T-cell (primary cell): ENCODE results near the gene ZBTB18. TPM values are rescaled to one million over a fixed set of nuclear protein-coding genes. Genes with fewer than 3 reads are reported as not detected.

ENCODE experiments used
- ATAC-seq, 4 experiments: fragments of 200-7000 bp in 3 of 4; fragments of 150-1000 bp in 1 of 4; cut with Tn5 transposase; replicated peaks in 1 of 4; 1 replicate in 3 of 4; 2 replicates in 1 of 4; pipeline ENCODE4 v1.10.0; 2021; ENCODE audit warnings: moderate library complexity in 3 of 4, mild to moderate bottlenecking in 2 of 4, moderate number of reproducible peaks in 1 of 4
- CTCF ChIA-PET, 2 donors: fragments of 300-600 bp; sonication (Branson Sonifier 250); formaldehyde crosslinking; loops; one replicate each; lab custom pipeline; 2022; ENCODE audit warnings: antibody characterized with exemption in 2 of 2; lab: Charles Lee
- POLR2A ChIA-PET, 2 donors: fragments of 300-600 bp; sonication (Branson Sonifier 250); formaldehyde crosslinking; loops; one replicate each; lab custom pipeline; 2022; ENCODE audit warnings: antibody characterized with exemption in 2 of 2; lab: Charles Lee
- DNase-seq, 35 experiments: peaks; one replicate each; pipeline versions ENCODE4 v3.0.0 to v3.0.0-alpha.2; 2013 to 2023
- H3K27ac ChIP-seq: one replicate; pipeline ENCODE4 v1.5.1; 2013; ENCODE audit warnings: low read length
- H3K27me3 ChIP-seq, 2 experiments: replicated peaks in 1 of 2; 1 replicate in 1 of 2; 2 replicates in 1 of 2; pipeline versions ENCODE4 v1.6.1 to v1.7.0; 2013; ENCODE audit warnings: low read length in 1 of 2, mixed read lengths in 1 of 2; ENCODE audit not compliant: control insufficient read depth in 2 of 2, insufficient read depth in 2 of 2; ENCODE audit errors: extremely low read depth in 1 of 2
- H3K36me3 ChIP-seq, 2 donors: 1 replicate in 1 of 2; 2 replicates in 1 of 2; pipeline versions ENCODE4 v1.6.1 to v1.7.0; 2013; ENCODE audit warnings: low read length in 1 of 2; ENCODE audit not compliant: control insufficient read depth in 2 of 2, insufficient read depth in 1 of 2; ENCODE audit errors: extremely low read depth in 1 of 2
- H3K4me1 ChIP-seq, 2 experiments: 1 replicate in 1 of 2; 2 replicates in 1 of 2; pipeline versions ENCODE4 v1.6.1 to v1.7.0; 2013; ENCODE audit warnings: low read length in 2 of 2, mixed read lengths in 1 of 2; ENCODE audit not compliant: insufficient read depth in 2 of 2, control insufficient read depth in 1 of 2; ENCODE audit errors: extremely low read depth in 1 of 2
- H3K4me3 ChIP-seq, 2 donors: 1 replicate in 1 of 2; 2 replicates in 1 of 2; pipeline versions ENCODE4 v1.5.1 to v1.7.0; 2013; ENCODE audit warnings: mild to moderate bottlenecking in 2 of 2, low read length in 1 of 2, moderate library complexity in 1 of 2; ENCODE audit not compliant: control insufficient read depth in 1 of 2; ENCODE audit errors: extremely low read depth in 1 of 2
- H3K9me3 ChIP-seq: 2 replicates; pipeline ENCODE4 v1.7.0; 2013
- H3K27ac Mint-ChIP-seq, 2 donors: one replicate each; pipeline ENCODE4 v1.8.0; 2020 to 2021; ENCODE audit warnings: mild to moderate bottlenecking in 2 of 2, mixed read lengths in 2 of 2
- H3K27me3 Mint-ChIP-seq, 2 donors: one replicate each; pipeline ENCODE4 v1.8.0; 2021 to 2022; ENCODE audit warnings: mixed read lengths in 2 of 2
- H3K36me3 Mint-ChIP-seq: one replicate; pipeline ENCODE4 v1.8.0; 2021; ENCODE audit warnings: mixed read lengths
- H3K4me1 Mint-ChIP-seq, 3 donors: one replicate each; pipeline ENCODE4 v1.8.0; 2020 to 2022; ENCODE audit warnings: mixed read lengths in 3 of 3, mild to moderate bottlenecking in 1 of 3
- H3K4me3 Mint-ChIP-seq, 3 donors: one replicate each; pipeline ENCODE4 v1.8.0; 2020 to 2022; ENCODE audit warnings: mild to moderate bottlenecking in 3 of 3, mixed read lengths in 3 of 3, moderate library complexity in 3 of 3
- H3K9me3 Mint-ChIP-seq, 3 donors: one replicate each; pipeline ENCODE4 v1.8.0; 2020 to 2022; ENCODE audit warnings: mixed read lengths in 3 of 3
- WGBS: methylation state at CpG from one replicate; pipeline ENCODE4 v1.1.5; 2013; ENCODE audit warnings: missing lambda C conversion rate; ENCODE audit not compliant: insufficient coverage; 5-methylcytosine and 5-hydroxymethylcytosine counted together
- total RNA-seq, 35 experiments: library from RNA in 6 of 35; stranded (reverse) in 6 of 35; fragments of 120-200 nt in 1 of 35; gene quantifications; one replicate each; pipeline versions ENCODE4 v1.2.1 to v1.2.4 and lab custom pipeline; 2013 to 2026

The ZBTB18 gene
- total RNA-seq, 5 donors from 2014 or later (not counting 1 experiment from before 2014, with no cell fraction given), result 41.2 to 58.4 (median 52.4) TPM

DNA sequence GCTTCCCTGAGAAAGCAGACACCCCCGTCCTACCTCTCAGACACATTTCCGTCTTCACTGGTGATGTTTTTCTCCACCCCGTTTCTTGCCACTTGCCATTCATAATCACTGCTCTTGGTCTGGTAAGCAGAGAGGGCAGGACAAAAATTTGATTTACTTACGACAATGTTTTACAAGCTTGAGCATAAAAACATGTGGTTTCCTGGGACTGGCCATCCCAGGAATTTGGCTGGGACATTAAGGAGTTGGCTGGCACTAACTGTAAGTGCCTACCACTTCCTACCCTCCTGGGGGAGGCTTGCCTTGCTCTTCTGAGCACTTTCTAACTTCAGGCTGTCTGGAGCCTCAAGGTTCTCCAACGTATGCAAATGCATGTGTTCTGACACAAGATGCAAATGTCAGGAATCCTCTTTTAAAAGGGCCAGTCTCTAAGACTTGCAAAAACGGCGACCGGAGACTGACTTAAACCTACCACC, 24.2 kb downstream of the ZBTB18 start:
- no peaks in the 10 kb centered on the region for H3K9me3 ChIP-seq
- POLR2A ChIA-PET, result interaction anchor here (0.6 to 1.5 kb wide), 15 partner anchors 10 to 247 kb away, joined by 3 to 36 read pairs (median 3); partner anchors contain the start of gene ZBTB18 (in 2 of the 2)
- no peaks in the 10 kb centered on the region for H3K36me3 Mint-ChIP-seq
- peak overlapping the region; percentile 95 to 99 for H3K27ac Mint-ChIP-seq
- CTCF ChIA-PET, result interaction anchor here (0.6 to 1.4 kb wide), 12 partner anchors 10 to 654 kb away, joined by 3 to 22 read pairs (median 3); no protein-coding TSS in a partner anchor
- peak; percentile 55 to 65 (median 58) for ATAC-seq
- H3K4me1 Mint-ChIP-seq, result peaks cover 45 to 55% (median 47%) of the 10 kb centered on the region in 3 donors
- H3K4me3 Mint-ChIP-seq, result peak overlapping the region; percentile 72 to 83 (median 77)
- peak in 2 of 35 experiments; percentile 7 to 27 for DNase-seq
- peaks cover 0 to 7% of the 10 kb centered on the region in 2 experiments for H3K27me3 ChIP-seq
- no peaks in the 10 kb centered on the region for H3K9me3 Mint-ChIP-seq
- peak overlapping the region; percentile 71 for H3K27ac ChIP-seq
- no peaks in the 10 kb centered on the region for H3K36me3 ChIP-seq
- WGBS, result 28% methylated on average over 5 of the region's 8 CpGs
- peaks cover 22 to 43% of the 10 kb centered on the region in 2 experiments for H3K4me1 ChIP-seq
- no peaks in the 10 kb centered on the region for H3K27me3 Mint-ChIP-seq
- peak overlapping the region; percentile 20 to 40 for H3K4me3 ChIP-seq

DNA sequence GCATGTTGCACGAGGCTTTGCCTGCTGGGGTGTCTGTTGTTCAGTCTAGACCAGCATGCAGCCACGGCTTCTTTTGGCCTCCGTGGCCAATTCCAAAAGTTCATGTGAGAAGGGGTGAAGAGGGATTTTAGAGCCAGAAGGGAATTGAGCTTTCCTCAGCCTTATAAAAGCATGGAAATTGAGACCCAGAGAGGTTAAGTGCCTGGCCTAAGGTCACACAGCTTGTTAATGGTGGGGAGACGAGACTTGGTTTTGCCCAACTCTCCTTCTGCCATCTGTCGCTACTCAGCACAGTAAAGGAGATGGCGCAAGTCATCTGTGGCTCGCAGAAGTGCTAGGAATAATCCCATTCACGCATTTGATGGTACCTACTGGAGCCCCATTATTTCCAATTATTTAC, 25.7 kb downstream of the ZBTB18 start:
- H3K27me3 Mint-ChIP-seq, result peaks cover 0 to 2% of the 10 kb centered on the region in 2 donors
- no peaks in the 10 kb centered on the region for H3K9me3 ChIP-seq
- H3K36me3 ChIP-seq, result no peaks in the 10 kb centered on the region
- CTCF ChIA-PET, result interaction anchor here (0.8 to 1.1 kb wide), 2 partner anchors 26 to 221 kb away, joined by 3 to 8 read pairs; no protein-coding TSS in a partner anchor
- ATAC-seq (no peak), DNase-seq (no peak)
- 84% methylated on average over 4 of the region's 8 CpGs for WGBS
- H3K9me3 Mint-ChIP-seq, result no peaks in the 10 kb centered on the region
- H3K4me3 Mint-ChIP-seq, result peak overlapping the region in 1 of 3 donors; percentile 77
- no peak overlapping the region for H3K27ac ChIP-seq
- POLR2A ChIA-PET, result no interaction called here
- peaks cover 45 to 55% (median 47%) of the 10 kb centered on the region in 3 donors for H3K4me1 Mint-ChIP-seq
- peak overlapping the region in 1 of 2 donors; percentile 95 for H3K27ac Mint-ChIP-seq
- peaks cover 22 to 43% of the 10 kb centered on the region in 2 experiments for H3K4me1 ChIP-seq
- no peaks in the 10 kb centered on the region for H3K36me3 Mint-ChIP-seq
- H3K4me3 ChIP-seq, result no peak overlapping the region
- H3K27me3 ChIP-seq, result peaks cover 0 to 11% of the 10 kb centered on the region in 2 experiments

DNA sequence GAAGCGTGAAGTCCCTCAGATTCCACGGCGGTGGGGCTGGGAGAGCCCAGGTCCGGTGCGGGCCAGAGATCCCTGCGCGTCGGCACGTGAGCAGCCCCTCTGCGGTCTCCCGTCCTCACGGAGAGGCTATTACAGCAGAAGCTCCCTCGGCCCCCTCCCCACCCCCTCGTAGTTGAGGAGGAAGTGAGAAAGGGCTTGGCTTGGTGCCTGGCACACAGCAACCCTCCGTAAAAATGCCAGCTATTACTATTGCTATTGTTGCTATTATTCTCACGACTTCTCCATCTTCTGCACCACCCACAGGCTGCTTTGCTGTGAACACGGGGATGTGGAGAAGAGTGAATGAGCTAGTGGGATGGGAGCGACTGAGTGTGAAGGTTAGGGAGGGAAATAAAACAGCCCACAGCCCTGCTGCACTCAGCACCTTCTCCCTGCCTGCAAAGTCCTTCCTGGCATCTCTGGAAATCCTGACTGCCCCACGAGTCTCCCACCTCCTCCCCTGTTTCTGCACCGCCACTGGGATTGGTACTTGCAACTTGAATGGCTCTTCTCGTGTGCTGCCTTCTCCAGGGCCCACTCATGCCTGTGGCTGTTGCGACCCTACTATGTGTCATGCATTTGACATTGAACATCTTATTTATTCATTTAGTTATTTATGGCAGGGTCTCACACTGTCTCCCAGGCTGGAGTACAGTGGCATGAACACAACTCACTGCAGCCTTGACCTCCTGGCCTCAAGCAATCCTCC, 26.6 kb downstream of the ZBTB18 start:
- 87% methylated on average over 5 of the region's 22 CpGs for WGBS
- DNase-seq (no peak), ATAC-seq (no peak)
- ChIA-PET POLR2A (no interaction called here), CTCF (no interaction called here)
- no peaks in the 10 kb centered on the region for H3K36me3 Mint-ChIP-seq
- Histone ChIP-seq H3K4me1 (peaks cover 22 to 43% of the 10 kb centered on the region in 2 experiments), H3K27ac (no peak overlapping the region), H3K4me3 (no peak overlapping the region), H3K36me3 (no peaks in the 10 kb centered on the region), H3K27me3 (peaks cover 0 to 20% of the 10 kb centered on the region in 2 experiments), H3K9me3 (no peaks in the 10 kb centered on the region)
- H3K4me3 Mint-ChIP-seq, result peak overlapping the region in 1 of 3 donors; percentile 51
- H3K27me3 Mint-ChIP-seq, result peaks cover 9 to 11% of the 10 kb centered on the region in 2 donors
- no peaks in the 10 kb centered on the region for H3K9me3 Mint-ChIP-seq
- H3K4me1 Mint-ChIP-seq, result peaks cover 44 to 57% (median 45%) of the 10 kb centered on the region in 3 donors
- H3K27ac Mint-ChIP-seq, result peak overlapping the region in 1 of 2 donors; percentile 61

DNA sequence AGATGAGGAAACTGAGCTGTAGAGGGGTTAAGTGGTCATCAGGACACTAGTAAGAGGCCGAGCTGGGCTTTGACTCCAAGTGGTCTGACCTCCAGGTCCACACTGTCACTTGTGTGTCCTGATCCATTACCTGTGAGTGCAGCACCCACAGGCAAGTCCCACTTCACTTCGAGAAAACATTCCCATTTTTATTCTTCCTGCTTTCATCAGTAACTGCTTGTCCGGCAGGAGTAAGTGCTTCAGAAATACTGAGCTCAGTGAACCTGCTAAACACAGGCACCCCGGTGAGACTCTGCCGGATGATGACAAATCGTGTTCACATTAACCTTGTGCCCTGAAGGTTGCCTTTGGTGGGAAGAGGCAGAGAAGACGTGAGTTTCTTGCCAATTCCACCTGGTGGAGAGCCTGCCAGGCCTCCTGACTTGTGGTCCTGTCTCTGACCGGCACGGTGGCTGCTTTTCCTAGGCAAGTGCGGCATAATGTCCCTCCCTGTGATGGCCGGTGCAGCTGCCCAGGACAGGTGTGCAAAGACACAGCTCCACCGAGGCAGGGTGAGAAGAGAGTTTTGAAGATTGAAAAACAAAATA, 29.4 kb downstream of the ZBTB18 start:
- Histone ChIP-seq H3K9me3 (no peaks in the 10 kb centered on the region), H3K27me3 (peaks cover 0 to 29% of the 10 kb centered on the region in 2 experiments), H3K27ac (no peak overlapping the region), H3K4me1 (peaks cover 13 to 23% of the 10 kb centered on the region in 2 experiments), H3K4me3 (no peak overlapping the region), H3K36me3 (no peaks in the 10 kb centered on the region)
- POLR2A ChIA-PET, result interaction anchor here in 1 of 2 donors (0.7 kb wide), 1 partner anchor 29 kb away, joined by 3 read pairs; no protein-coding TSS in a partner anchor
- DNase-seq (no peak), ATAC-seq (no peak)
- 72% methylated on average over 8 of the region's 12 CpGs for WGBS
- CTCF ChIA-PET, result interaction anchor here in 1 of 2 donors (0.7 kb wide), 1 partner anchor 699 kb away, joined by 3 read pairs; no protein-coding TSS in a partner anchor
- H3K36me3 Mint-ChIP-seq, result no peaks in the 10 kb centered on the region
- H3K4me3 Mint-ChIP-seq, result no peak overlapping the region
- H3K27ac Mint-ChIP-seq, result peak overlapping the region in 1 of 2 donors; percentile 9
- H3K27me3 Mint-ChIP-seq, result peaks cover 14 to 20% of the 10 kb centered on the region in 2 donors
- H3K4me1 Mint-ChIP-seq, result peaks cover 23 to 39% (median 25%) of the 10 kb centered on the region in 3 donors
- H3K9me3 Mint-ChIP-seq, result no peaks in the 10 kb centered on the region

DNA sequence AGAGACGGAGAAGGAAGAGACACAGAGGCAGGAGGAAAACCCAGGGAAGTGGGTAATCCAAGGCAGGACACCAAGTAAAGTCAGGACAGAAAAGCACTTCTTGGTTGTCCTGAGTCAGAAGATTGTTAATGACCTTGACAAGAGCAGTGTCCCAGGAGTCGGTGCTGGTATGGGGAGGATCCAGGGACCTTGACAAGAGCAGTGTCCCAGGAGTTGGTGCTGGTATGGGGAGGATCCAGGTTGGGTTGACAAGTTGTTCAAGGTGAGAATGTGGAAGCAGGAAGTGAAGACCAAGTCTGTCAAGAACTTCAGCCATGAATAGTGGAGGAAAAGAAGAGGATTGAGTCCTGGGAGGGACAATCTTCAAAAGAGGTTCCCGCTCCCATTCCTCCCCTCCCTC, 31.9 kb downstream of the ZBTB18 start:
- Mint-ChIP-seq H3K9me3 (no peaks in the 10 kb centered on the region), H3K4me3 (no peak overlapping the region), H3K27ac (no peak overlapping the region), H3K27me3 (peaks cover 14 to 26% of the 10 kb centered on the region in 2 donors), H3K36me3 (peaks cover 3% of the 10 kb centered on the region), H3K4me1 (peaks cover under 1 to 17% (median 3%) of the 10 kb centered on the region in 3 donors)
- 100% methylated on average over 2 of the region's 3 CpGs for WGBS
- DNase-seq (no peak), ATAC-seq (no peak)
- Histone ChIP-seq H3K27me3 (peaks cover 0 to 28% of the 10 kb centered on the region in 2 experiments), H3K9me3 (no peaks in the 10 kb centered on the region), H3K36me3 (no peaks in the 10 kb centered on the region), H3K4me3 (no peak overlapping the region), H3K27ac (no peak overlapping the region), H3K4me1 (peaks cover 0 to 1% of the 10 kb centered on the region in 2 experiments)
- POLR2A ChIA-PET, result interaction anchor here in 1 of 2 donors (0.6 kb wide), 1 partner anchor 31 kb away, joined by 7 read pairs; no protein-coding TSS in a partner anchor
- CTCF ChIA-PET, result no interaction called here
